Measurements from ENCODE around the gene YTHDF1.

Gene YTHDF1

GRCh38 chr20:63164484-63165355 is 51.2 kb downstream of the YTHDF1 start:
- TF ChIP-seq GATA3 (IDR thresholded peaks at IDR 0.05; ENCODE audit: low read depth, low read length) (no peak), GATA2 (IDR thresholded peaks at IDR 0.05; ENCODE audit: low read depth, low read length) (no peak)

GRCh38 chr20:63163596-63164483 is 52.1 kb downstream of the YTHDF1 start:
- TF ChIP-seq GATA2 (IDR thresholded peaks at IDR 0.05; ENCODE audit: low read depth, low read length) (no peak), GATA3 (IDR thresholded peaks at IDR 0.05; ENCODE audit: low read depth, low read length) (no peak)

GRCh38 chr20:63163171-63163570 is 52.8 kb downstream of the YTHDF1 start:
- no peak for TF ChIP-seq GATA2 (IDR thresholded peaks at IDR 0.05; ENCODE audit: low read depth, low read length)
- no peak for TF ChIP-seq GATA3 (IDR thresholded peaks at IDR 0.05; ENCODE audit: low read depth, low read length)

- TF ChIP-seq GATA2 (IDR thresholded peaks at IDR 0.05; ENCODE audit: low read depth, low read length): no peak
- no peak for TF ChIP-seq GATA3 (IDR thresholded peaks at IDR 0.05; ENCODE audit: low read depth, low read length)
Measured at GRCh38 chr20:63162206-63162795, 53.6 kb downstream of the YTHDF1 start.

- TF ChIP-seq GATA2 (IDR thresholded peaks at IDR 0.05; ENCODE audit: low read depth, low read length): no peak
- no peak for TF ChIP-seq GATA3 (IDR thresholded peaks at IDR 0.05; ENCODE audit: low read depth, low read length)
Measured at GRCh38 chr20:63161176-63161651, 54.7 kb downstream of the YTHDF1 start.

- TF ChIP-seq GATA3 (IDR thresholded peaks at IDR 0.05; ENCODE audit: low read depth, low read length) (no peak), GATA2 (IDR thresholded peaks at IDR 0.05; ENCODE audit: low read depth, low read length) (no peak)
Measured at GRCh38 chr20:63160641-63161175, 55.2 kb downstream of the YTHDF1 start.

GRCh38 chr20:63159826-63160640 is 55.9 kb downstream of the YTHDF1 start:
- TF ChIP-seq GATA2 (IDR thresholded peaks at IDR 0.05; ENCODE audit: low read depth, low read length): no peak
- no peak for TF ChIP-seq GATA3 (IDR thresholded peaks at IDR 0.05; ENCODE audit: low read depth, low read length)

- no peak for TF ChIP-seq GATA3 (IDR thresholded peaks at IDR 0.05; ENCODE audit: low read depth, low read length)
- TF ChIP-seq GATA2 (IDR thresholded peaks at IDR 0.05; ENCODE audit: low read depth, low read length): no peak
Measured at GRCh38 chr20:63158845-63159244, 57.1 kb downstream of the YTHDF1 start.

GRCh38 chr20:63158352-63158751 is 57.6 kb downstream of the YTHDF1 start:
- TF ChIP-seq GATA2 (IDR thresholded peaks at IDR 0.05; ENCODE audit: low read depth, low read length): no peak
- no peak for TF ChIP-seq GATA3 (IDR thresholded peaks at IDR 0.05; ENCODE audit: low read depth, low read length)

GRCh38 chr20:63156221-63156671 is 59.7 kb downstream of the YTHDF1 start:
- TF ChIP-seq GATA2 (IDR thresholded peaks at IDR 0.05; ENCODE audit: low read depth, low read length) (no peak), GATA3 (IDR thresholded peaks at IDR 0.05; ENCODE audit: low read depth, low read length) (no peak)

- no peak for TF ChIP-seq GATA2 (IDR thresholded peaks at IDR 0.05; ENCODE audit: low read depth, low read length)
- no peak for TF ChIP-seq GATA3 (IDR thresholded peaks at IDR 0.05; ENCODE audit: low read depth, low read length)
Measured at GRCh38 chr20:63155266-63156165, 60.4 kb downstream of the YTHDF1 start.

- TF ChIP-seq GATA2 (IDR thresholded peaks at IDR 0.05; ENCODE audit: low read depth, low read length) (no peak), GATA3 (IDR thresholded peaks at IDR 0.05; ENCODE audit: low read depth, low read length) (no peak)
Measured at GRCh38 chr20:63154395-63154794, 61.5 kb downstream of the YTHDF1 start.
